ENCODE data around the gene CHST3. TPM values are rescaled to one million over a fixed set of nuclear protein-coding genes. Genes with fewer than 3 reads are reported as not detected.
"Not testable (repeated sequence)": the region's sequence is repeated elsewhere in the genome, so short reads cannot be mapped to it uniquely, and the experiment has no call there.

The CHST3 gene
- total RNA-seq, 2 experiments from 2014 or later: 0.21 TPM

DNA sequence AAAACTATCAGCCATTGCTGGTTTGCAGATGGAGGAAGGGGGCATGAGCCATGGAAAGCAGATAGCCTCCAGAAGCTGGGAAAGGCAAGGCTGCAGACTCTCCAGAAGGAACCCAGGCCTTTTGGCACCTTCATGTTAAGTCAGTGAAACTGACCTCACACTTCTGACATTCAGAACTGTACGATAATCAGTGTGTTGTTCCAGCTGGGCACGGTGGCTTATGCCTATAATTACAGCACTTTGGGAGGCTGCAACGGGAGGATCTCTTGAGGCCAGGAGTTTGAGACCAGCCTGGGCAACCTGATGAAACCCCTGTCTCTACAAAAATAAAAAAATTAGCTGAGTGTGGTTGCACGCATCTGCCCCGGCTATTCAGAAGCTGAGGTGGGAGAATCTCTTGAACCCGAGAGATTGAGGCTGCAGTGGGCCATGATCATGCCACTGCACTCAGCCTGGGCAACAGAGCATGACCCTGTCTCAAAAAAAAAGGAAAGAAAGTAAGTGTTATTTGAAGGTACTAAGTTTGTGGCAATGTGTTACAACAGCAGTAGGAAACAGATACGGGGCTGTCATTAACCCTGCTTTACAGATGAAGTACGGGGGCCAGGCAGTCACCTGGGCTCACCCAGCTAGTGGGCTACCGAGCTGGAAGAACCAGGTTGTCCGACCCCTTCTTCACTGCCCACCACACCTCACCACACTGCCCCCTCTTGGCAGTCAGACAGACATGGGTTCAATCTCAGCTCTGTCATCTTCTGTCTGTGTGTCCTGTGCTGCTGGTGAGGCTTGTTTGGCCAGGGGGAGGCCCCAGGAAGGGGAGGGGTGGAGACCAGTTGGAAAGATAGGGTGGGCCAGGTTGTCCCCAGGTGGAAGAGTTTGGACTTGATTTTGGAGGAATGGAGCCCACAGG is 18.3 kb downstream of the CHST3 start:
- ChIA-PET CTCF (no interaction called here), POLR2A (no interaction called here)

GRCh38 chr10:71984126-71984808 is 20.1 kb downstream of the CHST3 start:
- POLR2A ChIA-PET: no interaction called here
- CTCF ChIA-PET: interaction anchor here (1.6 kb wide), 1 partner anchor 11 kb away, joined by 3 read pairs; no protein-coding TSS in a partner anchor

DNA sequence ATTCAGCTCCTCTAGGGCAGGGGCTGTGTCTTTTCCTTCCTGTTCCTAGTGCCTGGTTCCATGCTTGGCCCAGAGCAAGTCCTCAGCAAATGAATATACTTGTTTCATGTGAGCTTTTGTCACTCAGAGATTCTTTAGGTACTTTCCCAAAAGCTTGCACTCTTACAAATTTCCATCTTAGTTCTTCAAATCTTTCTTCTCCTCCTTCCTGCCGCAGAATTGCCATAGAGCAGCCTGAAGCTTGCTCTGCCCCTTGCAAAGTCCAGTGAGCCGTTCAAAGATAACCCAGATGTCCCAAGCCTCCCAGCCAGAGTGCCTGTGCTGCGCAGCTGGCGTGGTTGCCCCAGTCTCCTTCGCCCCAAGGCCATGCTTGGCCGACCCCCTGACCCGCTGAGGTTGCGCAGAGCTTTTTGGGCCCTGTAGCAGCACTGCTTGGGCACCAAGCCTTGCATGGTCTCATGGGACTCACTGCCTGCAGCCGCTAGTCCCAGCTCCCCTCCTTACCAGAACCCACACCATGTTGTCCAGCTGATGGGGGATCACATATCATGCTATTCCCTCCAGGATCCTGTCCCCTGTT is 20.7 kb downstream of the CHST3 start:
- ChIA-PET CTCF (interaction anchor here (1.6 kb wide), 1 partner anchor 12 kb away, joined by 3 read pairs; no protein-coding TSS in a partner anchor), POLR2A (no interaction called here)

- CTCF ChIA-PET: no interaction called here
- POLR2A ChIA-PET: no interaction called here
Observed at GRCh38 chr10:71985542-71986250, 21.5 kb downstream of the CHST3 start.

DNA sequence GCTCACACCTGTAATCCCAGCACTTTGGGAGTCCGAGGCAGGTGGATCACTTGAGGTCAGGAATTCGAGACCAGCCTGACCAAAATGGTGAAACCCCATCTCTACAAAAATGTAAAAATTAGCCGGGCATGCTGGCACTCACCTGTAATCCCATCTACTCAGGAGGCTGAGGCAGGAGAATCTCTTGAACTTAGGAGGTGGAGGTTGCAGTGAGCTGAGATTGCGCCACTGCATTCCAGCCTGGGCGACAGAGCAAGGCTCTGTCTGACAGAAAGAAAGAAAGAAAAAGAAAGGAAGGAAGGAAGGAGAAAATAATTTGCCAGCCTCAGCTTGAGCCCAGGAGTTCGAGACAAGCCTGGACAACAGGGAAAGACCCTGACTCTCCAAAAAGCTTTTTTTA is 24.7 kb downstream of the CHST3 start:
- POLR2A ChIA-PET, CTCF ChIA-PET: not testable (repeated sequence)

DNA sequence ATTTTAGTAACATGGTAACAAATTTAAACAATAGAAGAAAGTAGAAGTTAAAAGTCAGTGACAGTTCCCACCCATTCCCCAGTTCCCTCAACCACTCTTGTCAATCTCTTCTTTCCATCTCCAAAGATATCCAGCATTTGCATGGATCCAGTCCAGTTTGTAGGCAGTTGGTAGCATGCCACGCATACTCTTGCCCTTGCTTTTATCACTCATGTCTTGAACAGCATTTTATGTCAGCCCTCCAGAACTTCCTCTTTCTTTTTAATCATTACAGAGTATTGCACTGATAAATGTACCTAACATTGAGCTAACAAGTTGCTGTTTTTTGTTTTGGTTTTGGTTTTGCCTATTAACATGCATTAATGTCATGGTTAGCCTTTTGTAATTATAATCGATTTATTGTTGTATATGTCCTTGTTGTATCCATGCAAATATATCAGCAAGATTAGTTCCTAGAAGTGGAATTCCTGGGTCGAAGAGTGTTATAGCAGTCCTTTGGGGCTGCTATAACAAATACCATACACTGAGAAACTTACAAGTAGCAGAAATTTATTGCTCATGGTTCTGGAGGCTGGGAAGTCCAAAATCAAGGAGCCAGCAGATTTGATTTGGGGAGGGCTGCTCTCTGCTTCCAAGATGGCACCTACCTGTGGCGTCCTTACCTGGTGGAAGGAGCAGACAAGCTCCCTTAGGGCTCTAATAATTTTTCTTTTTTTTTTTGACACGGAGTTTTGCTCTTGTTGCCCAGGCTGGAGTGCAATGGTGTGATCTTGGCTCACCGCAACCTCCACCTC is 25.7 kb downstream of the CHST3 start:
- POLR2A ChIA-PET: no interaction called here

DNA sequence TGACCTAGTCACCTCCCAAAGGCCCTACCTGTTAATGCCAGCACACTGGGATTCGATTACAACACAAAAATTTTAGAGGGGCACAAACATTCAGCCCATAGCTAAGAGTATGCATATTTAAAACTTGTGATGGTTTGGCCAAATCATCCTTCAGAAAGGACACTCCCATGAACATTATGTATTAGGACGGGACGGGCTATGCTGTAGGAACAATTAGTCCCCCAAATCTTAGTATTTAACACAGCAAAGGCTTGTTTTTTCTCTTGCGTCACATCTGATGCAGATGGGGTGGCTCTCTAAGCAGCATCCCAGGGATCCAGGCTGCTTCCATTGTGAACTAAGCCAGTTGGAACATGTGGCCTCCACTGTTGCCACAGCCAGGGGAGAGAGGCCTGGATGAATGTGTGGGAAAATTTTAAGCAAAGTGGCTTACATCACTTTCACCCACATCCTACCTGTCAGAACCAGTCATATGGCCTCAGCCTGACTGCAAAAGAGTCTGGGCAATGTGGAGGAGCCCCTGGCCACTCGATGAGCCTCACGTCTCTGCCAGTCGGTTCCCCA is 26.6 kb downstream of the CHST3 start:
- POLR2A ChIA-PET: no interaction called here
- CTCF ChIA-PET: no interaction called here

More for the DNA sequence above, 25.7 kb downstream of the CHST3 start:
- CTCF ChIA-PET: no interaction called here

- ChIA-PET CTCF (interaction anchor here (0.7 kb wide), 1 partner anchor 678 kb away, joined by 3 read pairs; no protein-coding TSS in a partner anchor), POLR2A (no interaction called here)
Observed at GRCh38 chr10:71995449-71995848, 31.3 kb downstream of the CHST3 start.

DNA sequence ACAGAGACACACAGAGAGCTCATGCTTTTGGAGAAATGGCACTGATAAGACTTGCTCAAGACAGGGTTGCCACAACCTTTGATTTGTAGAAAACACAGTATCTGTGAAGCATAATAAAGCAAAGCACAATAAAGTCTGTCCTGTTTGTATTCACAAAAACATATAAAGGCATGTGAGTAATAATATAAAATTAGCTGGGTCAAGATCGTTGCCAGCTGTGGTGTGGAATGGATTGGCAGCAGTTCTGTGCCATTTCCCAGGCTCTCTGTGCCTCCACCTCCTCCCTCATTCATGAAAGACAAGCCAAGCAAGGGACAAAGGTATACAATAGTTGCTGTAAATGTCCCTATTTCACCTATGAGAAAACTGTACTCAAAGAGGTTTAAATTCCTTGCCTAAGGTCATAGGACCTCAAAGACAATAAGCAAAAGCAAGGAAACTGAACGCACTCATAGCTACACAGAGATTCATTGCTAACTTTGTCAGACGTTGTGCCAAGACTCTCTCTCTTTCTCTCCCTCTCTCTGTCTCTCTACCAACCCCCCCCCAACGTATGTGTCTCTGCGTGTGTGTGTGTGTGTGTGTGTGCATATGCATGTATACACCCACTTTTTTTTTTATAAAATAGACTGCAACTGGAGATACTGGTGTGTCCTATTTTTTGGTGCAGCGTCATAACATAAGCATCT is 31.8 kb downstream of the CHST3 start:
- CTCF ChIA-PET: interaction anchor here (0.7 kb wide), 1 partner anchor 678 kb away, joined by 3 read pairs; no protein-coding TSS in a partner anchor
- POLR2A ChIA-PET: no interaction called here

DNA sequence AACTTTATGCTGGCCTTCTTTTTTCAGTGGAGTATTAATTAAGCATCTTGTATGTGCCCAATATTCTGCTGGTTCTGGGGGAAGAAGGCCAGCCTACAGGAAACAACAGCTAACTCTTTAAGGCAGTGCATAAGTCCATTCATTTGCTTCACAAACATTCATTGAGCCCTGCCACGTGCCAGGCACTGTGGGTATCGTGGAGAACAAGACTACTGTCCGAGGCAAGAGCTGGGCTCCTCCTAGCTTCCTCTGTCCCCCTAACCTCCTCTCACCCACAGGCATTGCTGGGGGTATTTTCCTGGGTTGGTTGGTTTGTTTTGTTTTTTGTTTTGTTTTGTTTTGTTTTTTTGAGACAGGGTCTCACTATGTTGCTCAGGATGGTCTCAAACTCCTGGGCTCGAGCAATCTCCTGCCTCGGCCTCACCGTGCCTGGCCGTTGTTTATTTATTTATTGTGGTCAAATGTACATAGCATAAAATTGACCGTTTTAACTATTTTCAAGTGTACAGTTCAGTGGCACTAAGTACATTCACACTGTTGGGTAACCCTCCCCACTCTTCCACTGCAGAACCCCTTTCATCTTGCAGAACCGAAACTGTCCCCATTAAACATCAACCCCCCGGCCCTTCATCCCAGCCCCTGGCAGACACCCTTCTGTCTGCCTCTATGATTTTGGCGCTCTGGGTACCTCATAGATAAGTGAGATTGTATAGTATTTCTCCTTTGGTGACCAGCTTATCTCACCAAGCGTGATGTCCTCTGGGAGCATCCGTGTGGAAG is 32.6 kb downstream of the CHST3 start:
- POLR2A ChIA-PET: no interaction called here
- CTCF ChIA-PET: no interaction called here

- POLR2A ChIA-PET: no interaction called here
- CTCF ChIA-PET: interaction anchor here (0.7 to 1.6 kb wide), 2 partner anchors 50 to 704 kb away, joined by 3 to 4 read pairs; no protein-coding TSS in a partner anchor
Observed at GRCh38 chr10:71998119-71998839, 34.1 kb downstream of the CHST3 start.

DNA sequence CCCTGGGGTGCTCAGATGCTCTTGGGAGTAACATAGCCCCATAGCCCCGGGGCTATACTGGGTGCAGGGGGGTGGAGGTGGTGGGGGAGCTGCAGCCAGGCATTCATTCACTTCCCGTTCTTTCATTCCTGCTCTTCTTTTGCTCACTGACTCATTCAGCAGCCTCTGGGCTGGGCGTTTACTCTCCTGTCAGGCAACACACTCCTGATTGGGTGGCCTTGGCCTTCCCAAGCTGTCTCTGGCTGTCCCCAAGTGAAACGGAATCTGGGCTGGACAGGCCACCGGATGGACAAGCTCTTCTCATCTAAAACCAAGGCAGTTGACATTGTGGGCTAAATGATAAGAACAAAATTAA is 34.6 kb downstream of the CHST3 start:
- ChIA-PET POLR2A (no interaction called here), CTCF (interaction anchor here (1.6 kb wide), 1 partner anchor 49 kb away, joined by 4 read pairs; no protein-coding TSS in a partner anchor)

- CTCF ChIA-PET: interaction anchor here (0.6 kb wide), 1 partner anchor 1151 kb away, joined by 3 read pairs; no protein-coding TSS in a partner anchor
- POLR2A ChIA-PET: no interaction called here
Observed at GRCh38 chr10:71999360-72000072, 35.3 kb downstream of the CHST3 start.

- POLR2A ChIA-PET: no interaction called here
- CTCF ChIA-PET: no interaction called here
Observed at GRCh38 chr10:72000073-72001032, 36.2 kb downstream of the CHST3 start.

DNA sequence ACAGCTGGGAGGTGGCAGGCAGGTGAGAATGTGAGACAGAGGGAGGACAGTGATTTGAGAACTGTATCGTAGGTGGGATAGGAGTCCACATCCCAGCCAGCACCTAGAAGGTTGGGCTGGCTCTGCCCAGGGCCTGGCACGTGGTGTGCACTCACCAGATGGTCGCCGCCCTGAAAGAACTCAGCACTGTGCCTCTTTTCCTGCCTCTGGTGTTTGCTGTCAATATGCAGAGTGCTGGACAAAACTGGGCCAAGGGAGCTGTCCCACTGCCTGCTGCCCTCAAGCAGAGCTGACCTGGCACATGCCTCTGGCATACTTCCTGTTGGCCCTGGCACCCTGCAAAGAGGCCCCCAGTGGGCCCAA is 36.8 kb downstream of the CHST3 start:
- ChIA-PET CTCF (no interaction called here), POLR2A (no interaction called here)

Data from activated CD8-positive, alpha-beta memory T cell treated with anti-CD3 and anti-CD28 coated beads for 36 hours (primary cell).